Neuronal stem cell (in vitro differentiated cells): ENCODE data around the gene PTPN9.

Experiments used
- DNase-seq: peaks from one replicate; pipeline ENCODE4 v3.0.0-alpha.2; 2013; ENCODE audit warnings: low spot score
- H2AFZ ChIP-seq: one replicate; pipeline ENCODE4 v1.6.1; 2013; ENCODE audit warnings: mild to moderate bottlenecking, low read length, inconsistent platforms
- H2AK5ac ChIP-seq: 2 replicates; pipeline ENCODE4 v1.6.1; 2013; ENCODE audit warnings: low read depth, mild to moderate bottlenecking, inconsistent platforms, low read length, moderate library complexity, mixed read lengths
- H2BK120ac ChIP-seq: 2 replicates; pipeline ENCODE4 v1.6.1; 2013; ENCODE audit warnings: low read depth, mild to moderate bottlenecking, inconsistent platforms, low read length, moderate library complexity, mixed read lengths
- H2BK12ac ChIP-seq: one replicate; pipeline ENCODE4 v1.6.1; 2013; ENCODE audit warnings: low read length, inconsistent platforms
- H2BK15ac ChIP-seq: 2 replicates; pipeline ENCODE4 v1.6.1; 2013; ENCODE audit warnings: mild to moderate bottlenecking, low read length, inconsistent platforms, mixed read lengths
- H2BK5ac ChIP-seq: one replicate; pipeline ENCODE4 v1.6.1; 2013; ENCODE audit warnings: inconsistent platforms, mild to moderate bottlenecking, low read length, moderate library complexity
- H3K14ac ChIP-seq: one replicate; pipeline ENCODE4 v1.6.1; 2013; ENCODE audit warnings: low read length, inconsistent platforms
- H3K18ac ChIP-seq: 2 replicates; pipeline ENCODE4 v1.6.1; 2013; ENCODE audit warnings: low read length, inconsistent platforms
- H3K23ac ChIP-seq: 2 replicates; pipeline ENCODE4 v1.6.1; 2013; ENCODE audit warnings: low read depth, mild to moderate bottlenecking, mixed read lengths, low read length, inconsistent platforms; ENCODE audit not compliant: poor library complexity
- H3K27ac ChIP-seq: replicated peaks from 3 replicates; pipeline ENCODE4 v1.5.1; 2013; ENCODE audit warnings: low read length, inconsistent platforms
- H3K27me3 ChIP-seq, 3 experiments: 2 replicates each; pipeline ENCODE4 v1.6.1; 2013; ENCODE audit warnings: low read length in 3 of 3, mild to moderate bottlenecking in 2 of 3, inconsistent platforms in 1 of 3, low read depth in 1 of 3, mixed read lengths in 1 of 3, moderate library complexity in 1 of 3; ENCODE audit not compliant: control insufficient read depth in 3 of 3, insufficient read depth in 3 of 3
- H3K36me3 ChIP-seq, 2 donors: replicated peaks in 1 of 2; 2 replicates each; pipeline ENCODE4 v1.6.1; 2013; ENCODE audit warnings: low read length in 2 of 2; ENCODE audit not compliant: control insufficient read depth in 2 of 2, insufficient read depth in 2 of 2
- H3K4ac ChIP-seq: 2 replicates; pipeline ENCODE4 v1.6.1; 2013; ENCODE audit warnings: inconsistent platforms, mild to moderate bottlenecking, low read length, moderate library complexity
- H3K4me1 ChIP-seq, 2 donors: 1 replicate in 1 of 2; 2 replicates in 1 of 2; pipeline ENCODE4 v1.6.1; 2013; ENCODE audit warnings: low read length in 2 of 2, low read depth in 1 of 2; ENCODE audit not compliant: control insufficient read depth in 2 of 2, insufficient read depth in 1 of 2
- H3K4me2 ChIP-seq: one replicate; pipeline ENCODE4 v1.6.1; 2013; ENCODE audit warnings: mild to moderate bottlenecking, low read length, inconsistent platforms; ENCODE audit not compliant: insufficient read depth, poor library complexity, severe bottlenecking
- H3K4me3 ChIP-seq, 2 donors: 2 replicates each; pipeline ENCODE4 v1.5.1; 2013; ENCODE audit warnings: low read length in 2 of 2, mild to moderate bottlenecking in 2 of 2, inconsistent platforms in 1 of 2, moderate library complexity in 1 of 2
- H3K79me1 ChIP-seq: one replicate; pipeline ENCODE4 v1.6.1; 2013; ENCODE audit warnings: low read depth, mild to moderate bottlenecking, inconsistent platforms, low read length, moderate library complexity
- H3K9ac ChIP-seq: one replicate; pipeline ENCODE4 v1.6.1; 2013; ENCODE audit warnings: mild to moderate bottlenecking, low read depth, low read length, inconsistent platforms; ENCODE audit not compliant: poor library complexity
- H3K9me3 ChIP-seq, 2 donors: replicated peaks in 1 of 2; 2 replicates each; pipeline versions ENCODE3 to v1.6.1; 2013; ENCODE audit warnings: low read length in 2 of 2, mild to moderate bottlenecking in 2 of 2, inconsistent platforms in 1 of 2, low read depth in 1 of 2, mixed read lengths in 1 of 2, moderate library complexity in 1 of 2; ENCODE audit not compliant: control insufficient read depth in 2 of 2, insufficient read depth in 1 of 2
- H4K8ac ChIP-seq: one replicate; pipeline ENCODE4 v1.6.1; 2013; ENCODE audit warnings: low read depth, mild to moderate bottlenecking, inconsistent platforms, low read length, moderate library complexity
- H4K91ac ChIP-seq: one replicate; pipeline ENCODE4 v1.6.1; 2013; ENCODE audit warnings: low read length, low read depth, mild to moderate bottlenecking, inconsistent platforms; ENCODE audit not compliant: poor library complexity
- WGBS, 2 donors: extraction: QIAGEN DNeasy Blood & Tissue Kit; methylation state at CpG; one replicate each; pipeline ENCODE4 v1.1.7; 2013; ENCODE audit warnings: missing lambda C conversion rate in 2 of 2, mixed read lengths in 1 of 2; ENCODE audit not compliant: insufficient read length in 2 of 2, insufficient replicate concordance in 1 of 2; ENCODE audit errors: extremely low coverage in 2 of 2; 5-methylcytosine and 5-hydroxymethylcytosine counted together

PTPN9 gene

DNA sequence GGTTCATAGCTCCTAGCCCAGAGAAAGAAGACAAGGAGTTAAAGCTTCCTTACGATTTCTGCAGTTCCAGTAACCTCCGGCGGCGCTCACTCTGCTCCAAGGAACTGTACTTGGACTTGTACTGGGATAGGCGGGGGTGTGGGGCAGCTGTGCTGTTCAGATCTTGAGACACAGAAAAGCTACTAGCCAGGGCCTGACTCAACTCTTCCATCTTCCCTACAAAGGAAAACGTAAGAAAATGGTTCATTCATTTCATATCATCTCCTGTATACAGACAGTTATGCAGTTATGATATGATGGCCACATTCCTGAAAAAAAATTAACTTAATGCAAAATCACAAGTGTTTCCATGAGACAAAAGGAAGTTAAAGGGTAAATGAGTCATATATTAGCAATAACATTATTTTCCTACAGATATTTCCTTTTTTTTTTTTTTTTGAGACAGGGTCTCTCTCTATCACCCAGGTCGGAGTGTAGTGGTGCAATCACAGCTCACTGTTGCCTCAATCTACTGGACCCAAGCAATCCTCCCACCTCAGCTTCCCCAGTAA, 41.8 kb upstream of the PTPN9 start:
- Histone ChIP-seq H3K4me3 (no peak overlapping the region), H2BK15ac (no peak overlapping the region), H3K27ac (peak overlapping the region; percentile 10)

DNA sequence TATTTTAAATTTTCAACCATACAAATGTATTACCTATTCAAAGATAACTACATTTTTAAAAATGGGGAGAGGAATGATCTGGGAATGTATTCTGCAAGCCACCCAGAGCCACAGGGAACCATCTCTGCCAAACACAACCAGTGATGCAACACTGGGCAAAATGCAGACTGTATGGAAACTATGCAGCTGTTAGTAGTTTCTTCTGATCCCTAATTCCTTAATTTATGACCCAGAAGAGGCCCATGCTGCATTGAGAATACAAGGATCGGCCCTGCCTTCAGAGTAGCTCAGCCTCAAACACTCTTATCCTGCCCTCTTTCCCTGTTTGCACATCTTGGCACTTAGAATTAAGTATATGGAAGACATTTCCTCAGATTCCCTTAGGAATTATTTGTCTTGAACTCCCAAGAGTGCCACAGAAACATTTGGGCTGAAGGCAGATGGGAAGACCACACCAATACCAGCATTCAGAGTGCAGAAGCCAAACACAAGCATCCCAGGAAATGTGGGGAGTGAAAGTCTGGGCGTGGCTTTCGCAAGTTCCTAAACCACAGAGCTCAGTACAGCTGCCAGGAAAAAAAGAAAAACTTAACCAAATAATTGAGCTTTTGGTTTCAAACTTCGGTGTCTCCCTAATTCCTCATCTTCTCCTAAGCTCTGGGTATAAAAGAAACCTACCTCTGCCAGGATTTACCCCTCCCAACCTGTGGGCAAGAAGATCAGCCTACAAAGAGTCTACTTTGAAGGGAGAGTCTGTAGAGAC, 41.1 kb upstream of the PTPN9 start:
- Histone ChIP-seq H3K79me1 (no peaks in the 10 kb centered on the region), H3K9me3 (no peaks in the 10 kb centered on the region), H3K14ac (no peak overlapping the region), H4K91ac (no peak overlapping the region), H3K9ac (no peak overlapping the region), H2BK120ac (no peak overlapping the region), H3K18ac (no peak overlapping the region), H3K36me3 (peaks cover 10 to 52% of the 10 kb centered on the region in 2 donors), H4K8ac (no peak overlapping the region), H2BK12ac (no peak overlapping the region), H3K4me3 (no peak overlapping the region), H3K23ac (no peak overlapping the region), H3K27me3 (no peaks in the 10 kb centered on the region), H3K4ac (no peak overlapping the region), H2BK5ac (no peak overlapping the region), H3K27ac (no peak overlapping the region), H2AK5ac (no peak overlapping the region), H2AFZ (no peak overlapping the region), H3K4me1 (no peaks in the 10 kb centered on the region), H3K4me2 (no peak overlapping the region), H2BK15ac (no peak overlapping the region)
- no peak for DNase-seq
- WGBS, 2 donors: no CpG with 5 or more reads among the region's 4 CpGs

More for the DNA sequence above, 41.8 kb upstream of the PTPN9 start:
- H2BK5ac ChIP-seq: no peak overlapping the region
- H3K23ac ChIP-seq: no peak overlapping the region
- H3K14ac ChIP-seq: no peak overlapping the region
- no peak overlapping the region for H3K4me2 ChIP-seq
- no peak overlapping the region for H2AFZ ChIP-seq
- no peak overlapping the region for H2AK5ac ChIP-seq
- H4K91ac ChIP-seq: no peak overlapping the region
- H3K18ac ChIP-seq: no peak overlapping the region
- no peak overlapping the region for H3K9ac ChIP-seq
- peaks cover 8 to 47% of the 10 kb centered on the region in 2 donors for H3K36me3 ChIP-seq
- no peaks in the 10 kb centered on the region for H3K79me1 ChIP-seq
- H4K8ac ChIP-seq: no peak overlapping the region
- H3K9me3 ChIP-seq: no peaks in the 10 kb centered on the region
- no peak overlapping the region for H2BK120ac ChIP-seq
- no peak overlapping the region for H3K4ac ChIP-seq
- no peaks in the 10 kb centered on the region for H3K4me1 ChIP-seq
- WGBS, 2 donors: no CpG with 5 or more reads among the region's 7 CpGs
- no peak overlapping the region for H2BK12ac ChIP-seq
- DNase-seq: no peak
- H3K27me3 ChIP-seq: no peaks in the 10 kb centered on the region

DNA sequence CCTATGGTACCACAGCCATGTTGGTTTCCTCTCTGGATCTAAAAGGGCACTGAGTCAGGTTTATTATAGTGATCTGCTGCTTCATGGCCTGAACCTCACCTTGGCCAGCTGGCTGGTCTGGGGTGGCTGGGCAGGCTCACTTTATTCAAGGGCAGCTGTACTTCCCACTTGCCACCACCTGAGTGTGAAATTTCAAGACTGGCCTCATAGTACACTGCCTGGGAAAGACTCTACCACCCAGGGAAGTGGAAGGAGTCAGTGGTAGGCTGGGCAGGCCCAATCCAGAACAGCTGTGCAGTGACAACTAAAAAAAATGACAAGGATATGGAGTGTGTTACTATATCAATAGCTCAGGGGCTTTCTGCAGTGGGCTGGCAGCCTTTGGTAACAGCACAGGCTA, 37.7 kb upstream of the PTPN9 start:
- H3K36me3 ChIP-seq: peaks cover 11 to 81% of the 10 kb centered on the region in 2 donors
- H3K9ac ChIP-seq: no peak overlapping the region

GRCh38 chr15:75606711-75607699, 27.9 kb upstream of the PTPN9 start:
- Histone ChIP-seq H3K27ac (no peak overlapping the region), H2AK5ac (no peak overlapping the region), H3K9me3 (no peaks in the 10 kb centered on the region), H2BK120ac (no peak overlapping the region), H3K4me3 (no peak overlapping the region), H2BK12ac (no peak overlapping the region), H3K36me3 (peaks cover 15 to 64% of the 10 kb centered on the region in 2 donors), H3K9ac (no peak overlapping the region), H3K4me2 (no peak overlapping the region), H4K91ac (no peak overlapping the region), H4K8ac (no peak overlapping the region), H3K18ac (no peak overlapping the region), H3K27me3 (no peaks in the 10 kb centered on the region), H3K4me1 (no peaks in the 10 kb centered on the region), H3K79me1 (no peaks in the 10 kb centered on the region), H3K23ac (no peak overlapping the region), H3K4ac (no peak overlapping the region), H2AFZ (no peak overlapping the region), H3K14ac (no peak overlapping the region), H2BK15ac (no peak overlapping the region), H2BK5ac (no peak overlapping the region)
- DNase-seq: no peak
- WGBS, 2 donors: no CpG with 5 or more reads among the region's 6 CpGs

More for the DNA sequence above, 37.7 kb upstream of the PTPN9 start:
- H2BK15ac ChIP-seq: no peak overlapping the region
- H3K27ac ChIP-seq: no peak overlapping the region
- no peak overlapping the region for H3K18ac ChIP-seq
- H2AFZ ChIP-seq: no peak overlapping the region
- no peak overlapping the region for H3K4me3 ChIP-seq
- no peak overlapping the region for H3K4ac ChIP-seq
- no peak overlapping the region for H2BK5ac ChIP-seq
- no peaks in the 10 kb centered on the region for H3K9me3 ChIP-seq
- H3K27me3 ChIP-seq: no peaks in the 10 kb centered on the region
- H3K4me1 ChIP-seq: no peaks in the 10 kb centered on the region
- no peak overlapping the region for H3K23ac ChIP-seq
- no peak overlapping the region for H4K91ac ChIP-seq
- no peak overlapping the region for H2BK120ac ChIP-seq
- no peak overlapping the region for H4K8ac ChIP-seq
- DNase-seq: no peak
- no peak overlapping the region for H3K14ac ChIP-seq
- H2AK5ac ChIP-seq: no peak overlapping the region
- H3K4me2 ChIP-seq: no peak overlapping the region
- no peaks in the 10 kb centered on the region for H3K79me1 ChIP-seq
- H2BK12ac ChIP-seq: no peak overlapping the region
